Activated CD8-positive, alpha-beta T cell treated with anti-CD3 and anti-CD28 coated beads, Interleukin-2, amount 10 ng/mL, durations not matched to agents 7 days and 5 days (primary cell): ENCODE measurements around the gene DUS4L. TPM values are rescaled to one million over a fixed set of nuclear protein-coding genes. Genes with fewer than 3 reads are reported as not detected.
A peak's percentile ranks its signal among the peaks of the same experiment; 100 is the strongest.
"Not testable (repeated sequence)": the region's sequence is repeated elsewhere in the genome, so short reads cannot be mapped to it uniquely, and the experiment has no call there.

Experiments used
- ATAC-seq: fragments of 150-1000 bp; cut with Tn5 transposase; one replicate; pipeline ENCODE4 v1.10.0; 2021; ENCODE audit warnings: moderate library complexity
- CTCF ChIA-PET: fragments of 350-600 bp; sonication (Branson Sonifier 250); formaldehyde crosslinking; loops from one replicate; lab custom pipeline; 2021; ENCODE audit warnings: antibody characterized with exemption; lab: Charles Lee
- POLR2A ChIA-PET: fragments of 350-600 bp; sonication (Branson Sonifier 250); formaldehyde crosslinking; loops from one replicate; lab custom pipeline; 2021; ENCODE audit warnings: antibody characterized with exemption; lab: Charles Lee
- DNase-seq: peaks from one replicate; pipeline ENCODE4 v3.0.0-alpha.2; 2020
- H3K27ac Mint-ChIP-seq: one replicate; pipeline ENCODE4 v1.8.0; 2021; ENCODE audit warnings: mild to moderate bottlenecking, mixed read lengths
- H3K27me3 Mint-ChIP-seq: one replicate; pipeline ENCODE4 v1.8.0; 2021; ENCODE audit warnings: low read depth, mixed read lengths
- H3K36me3 Mint-ChIP-seq: one replicate; pipeline ENCODE4 v1.8.0; 2021; ENCODE audit warnings: low read depth, mixed read lengths
- H3K4me1 Mint-ChIP-seq: one replicate; pipeline ENCODE4 v1.8.0; 2021; ENCODE audit warnings: low read depth, mixed read lengths
- H3K4me3 Mint-ChIP-seq: one replicate; pipeline ENCODE4 v1.8.0; 2021; ENCODE audit warnings: mild to moderate bottlenecking, mixed read lengths
- H3K9me3 Mint-ChIP-seq: one replicate; pipeline ENCODE4 v1.8.0; 2022; ENCODE audit warnings: mixed read lengths; ENCODE audit not compliant: insufficient read depth
- total RNA-seq, 2 experiments: library from RNA; stranded (reverse); gene quantifications; one replicate each; pipeline ENCODE4 v1.2.3, GENCODE V29; 2021

The DUS4L gene, protein sequence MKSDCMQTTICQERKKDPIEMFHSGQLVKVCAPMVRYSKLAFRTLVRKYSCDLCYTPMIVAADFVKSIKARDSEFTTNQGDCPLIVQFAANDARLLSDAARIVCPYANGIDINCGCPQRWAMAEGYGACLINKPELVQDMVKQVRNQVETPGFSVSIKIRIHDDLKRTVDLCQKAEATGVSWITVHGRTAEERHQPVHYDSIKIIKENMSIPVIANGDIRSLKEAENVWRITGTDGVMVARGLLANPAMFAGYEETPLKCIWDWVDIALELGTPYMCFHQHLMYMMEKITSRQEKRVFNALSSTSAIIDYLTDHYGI
- 10 to 100 TPM; 10.3 to 11.1 TPM for total RNA-seq

DNA sequence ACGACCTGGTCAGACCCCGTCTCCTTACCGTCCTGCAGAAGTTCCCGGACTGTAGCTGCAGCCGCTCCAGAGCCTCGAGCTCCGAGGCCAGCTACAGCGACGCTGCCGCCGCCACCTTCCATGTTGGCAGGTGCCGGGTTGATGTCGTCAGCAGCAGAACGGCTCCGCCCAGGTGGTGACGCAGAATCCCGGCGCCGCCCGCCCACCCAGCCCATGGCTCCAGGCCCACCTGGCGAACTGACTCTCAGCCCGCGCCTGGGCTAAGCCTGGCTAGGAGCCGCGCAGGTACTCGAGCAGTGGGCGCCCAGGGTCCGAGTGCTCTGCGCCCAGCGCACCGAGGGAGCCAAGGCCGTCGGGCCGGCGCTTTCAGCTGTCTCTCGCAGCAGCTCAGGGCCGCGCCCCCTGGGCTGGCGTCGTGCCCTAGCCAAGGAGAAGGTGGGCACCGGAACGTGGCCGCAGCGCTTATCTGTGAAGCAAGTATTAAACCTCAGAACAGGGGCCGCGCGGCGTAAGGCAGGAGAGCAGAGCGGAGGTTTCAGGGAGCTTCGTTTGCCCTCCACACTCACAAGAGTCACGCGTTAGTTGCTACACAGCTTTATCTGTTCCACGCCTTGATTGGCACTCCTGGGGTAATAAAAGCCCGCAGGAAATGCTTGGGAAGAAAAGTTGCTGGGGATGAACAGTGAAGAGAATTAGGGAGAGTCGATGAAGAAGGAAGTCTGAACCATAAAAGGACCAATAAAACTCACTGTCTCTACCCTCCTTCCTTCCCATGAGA lies at the start of gene DUS4L, which contains the start of gene COG5:
Gene DUS4L, plus strand, starts transcription at position 197 of the 778 bp plus-strand sequence. CDS start 3,100 bp downstream, outside the sequence.
Gene COG5, minus strand, starts transcription at position 146 of the 778 bp plus-strand sequence. Its CDS starts 24 bp downstream, at position 122.
- POLR2A ChIA-PET: interaction anchor here (0.7 to 2.5 kb wide), 6 partner anchors 14 to 179 kb away, joined by 3 to 11 read pairs (median 5); partner anchors contain the start of genes BCAP29 and CBLL1
- H3K9me3 Mint-ChIP-seq: no peaks in the 10 kb centered on the region
- CTCF ChIA-PET: interaction anchor here (0.6 to 1.6 kb wide), 10 partner anchors 9 to 396 kb away, joined by 3 to 7 read pairs (median 3); partner anchors contain the start of genes BCAP29 and CBLL1
- peak; percentile 88 for DNase-seq
- H3K4me3 Mint-ChIP-seq: peak within 1 kb of the TSS; percentile 84
- H3K27me3 Mint-ChIP-seq: no peaks in the 10 kb centered on the region
- peaks cover 6% of the 10 kb centered on the region for H3K36me3 Mint-ChIP-seq
- ATAC-seq: peak; percentile 93
- peak within 1 kb of the TSS; percentile 90 for H3K27ac Mint-ChIP-seq
- peaks cover 56% of the 10 kb centered on the region for H3K4me1 Mint-ChIP-seq

DNA sequence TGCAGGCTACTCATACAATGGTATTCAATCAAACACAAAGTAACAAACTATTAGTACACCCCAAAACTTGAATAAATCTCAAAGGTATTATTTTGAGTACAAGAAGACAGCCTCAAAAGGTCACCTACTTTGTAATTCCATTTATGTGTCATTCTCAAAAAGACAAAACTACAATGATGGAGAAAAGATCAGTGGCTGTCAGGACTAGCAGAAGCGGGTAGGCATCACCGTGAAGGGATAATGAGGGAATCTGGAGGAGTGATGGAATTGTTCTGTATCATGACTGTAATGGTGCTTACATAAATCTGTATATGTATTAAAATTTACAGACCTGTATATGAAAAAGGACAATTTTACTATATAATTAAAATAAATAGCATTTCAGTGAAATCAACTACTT lies 37.1 kb upstream of the DUS4L start:
- Mint-ChIP-seq H3K4me3 (no peak overlapping the region), H3K27me3 (no peaks in the 10 kb centered on the region), H3K36me3 (peaks cover 20% of the 10 kb centered on the region), H3K4me1 (no peaks in the 10 kb centered on the region), H3K9me3 (no peaks in the 10 kb centered on the region), H3K27ac (no peak overlapping the region)
- ATAC-seq (no peak), DNase-seq (no peak)
- POLR2A ChIA-PET: no interaction called here
- CTCF ChIA-PET: no interaction called here

DNA sequence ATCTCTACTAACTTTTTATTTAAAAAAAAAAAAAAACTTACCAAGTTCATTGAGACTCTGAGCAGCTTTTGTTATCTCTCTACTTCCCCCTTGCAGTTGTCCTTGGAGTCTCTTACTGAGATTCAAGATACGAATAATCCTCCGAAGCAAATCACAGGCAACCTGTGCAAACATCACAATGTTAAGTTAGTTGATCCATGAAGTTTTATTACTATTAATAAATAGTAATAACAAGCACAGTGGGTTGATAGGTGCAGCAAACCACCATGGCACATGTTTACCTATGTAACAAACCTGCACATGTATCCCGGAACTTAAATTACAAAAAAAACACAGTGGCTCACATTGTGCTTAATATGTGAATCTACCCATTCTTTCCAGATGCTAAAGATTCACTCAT lies 36.6 kb upstream of the DUS4L start:
- Mint-ChIP-seq H3K4me3 (no peak overlapping the region), H3K27ac (no peak overlapping the region), H3K4me1 (no peaks in the 10 kb centered on the region), H3K36me3 (peaks cover 18% of the 10 kb centered on the region), H3K27me3 (no peaks in the 10 kb centered on the region), H3K9me3 (no peaks in the 10 kb centered on the region)
- ATAC-seq (no peak), DNase-seq (no peak)
- ChIA-PET POLR2A (no interaction called here), CTCF (no interaction called here)

DNA sequence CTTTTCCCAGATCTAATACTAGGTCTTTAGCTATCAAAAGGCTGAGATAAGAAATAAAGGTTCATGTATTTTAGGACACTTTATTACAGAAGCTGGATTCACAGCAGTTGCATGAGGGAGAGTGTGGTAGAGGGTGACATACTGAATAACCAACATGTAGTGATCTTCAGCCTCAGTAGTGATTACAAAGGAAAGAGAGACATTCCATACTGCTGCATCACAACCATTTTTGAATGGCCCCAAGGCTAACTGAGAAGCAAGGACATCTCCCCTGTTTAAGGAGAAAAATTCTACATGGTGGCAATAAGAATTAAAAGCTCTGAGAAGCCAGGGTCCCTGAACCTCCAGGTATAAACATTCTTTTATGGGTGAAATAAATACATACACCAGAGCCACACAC lies 35.3 kb upstream of the DUS4L start:
- ChIA-PET POLR2A (no interaction called here), CTCF (no interaction called here)
- Mint-ChIP-seq H3K4me3 (no peak overlapping the region), H3K27ac (no peak overlapping the region), H3K9me3 (no peaks in the 10 kb centered on the region), H3K4me1 (peaks cover 2% of the 10 kb centered on the region), H3K27me3 (no peaks in the 10 kb centered on the region), H3K36me3 (peaks cover 16% of the 10 kb centered on the region)
- DNase-seq (no peak), ATAC-seq (no peak)

DNA sequence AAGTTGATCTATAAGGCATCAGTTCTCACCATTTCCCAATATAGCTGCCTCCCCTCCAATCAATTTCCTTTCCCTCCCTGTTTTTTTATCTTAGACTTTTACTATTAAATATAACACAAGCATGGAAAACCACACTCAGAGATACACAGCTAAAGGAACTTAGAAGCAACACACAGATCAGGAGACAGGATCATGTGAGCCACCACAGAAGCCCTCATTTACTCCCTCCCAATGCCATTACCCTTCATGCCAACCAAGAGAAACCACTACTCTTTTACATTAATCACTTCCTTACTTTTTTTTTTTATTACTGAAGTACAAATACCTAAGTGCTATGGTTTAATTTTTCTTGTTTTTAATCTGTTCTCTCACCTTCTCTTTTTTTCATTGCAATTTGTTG lies 33.0 kb upstream of the DUS4L start:
- no peak for ATAC-seq
- peaks cover 25% of the 10 kb centered on the region for H3K36me3 Mint-ChIP-seq
- CTCF ChIA-PET: no interaction called here
- no peak for DNase-seq
- peaks cover 17% of the 10 kb centered on the region for H3K4me1 Mint-ChIP-seq
- H3K27me3 Mint-ChIP-seq: no peaks in the 10 kb centered on the region
- POLR2A ChIA-PET: no interaction called here
- H3K27ac Mint-ChIP-seq: no peak overlapping the region
- H3K9me3 Mint-ChIP-seq: peaks cover 11% of the 10 kb centered on the region
- H3K4me3 Mint-ChIP-seq: no peak overlapping the region

DNA sequence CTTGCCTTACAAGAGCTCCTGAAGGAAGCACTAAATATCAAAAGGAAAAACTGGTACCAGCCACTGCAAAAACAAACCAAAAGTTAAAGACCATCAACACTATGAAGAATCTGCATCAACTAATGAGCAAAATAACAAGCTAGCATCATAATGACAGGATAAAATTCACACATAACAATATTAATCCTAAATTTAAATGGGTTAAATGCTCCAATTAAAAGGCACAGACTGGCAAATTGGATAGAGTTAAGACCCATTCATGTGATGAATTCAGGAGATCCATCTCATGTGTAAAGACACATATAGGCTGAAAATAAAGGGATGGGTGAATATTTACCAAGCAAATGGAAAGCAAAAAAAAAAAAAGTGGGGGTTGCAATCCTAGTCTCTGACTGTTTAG lies 29.6 kb upstream of the DUS4L start:
- Mint-ChIP-seq H3K4me3 (no peak overlapping the region), H3K27me3 (no peaks in the 10 kb centered on the region), H3K9me3 (peaks cover 11% of the 10 kb centered on the region), H3K27ac (no peak overlapping the region), H3K36me3 (peaks cover 39% of the 10 kb centered on the region), H3K4me1 (peaks cover 17% of the 10 kb centered on the region)
- CTCF ChIA-PET: no interaction called here
- ATAC-seq (no peak), DNase-seq (no peak)
- POLR2A ChIA-PET: no interaction called here

DNA sequence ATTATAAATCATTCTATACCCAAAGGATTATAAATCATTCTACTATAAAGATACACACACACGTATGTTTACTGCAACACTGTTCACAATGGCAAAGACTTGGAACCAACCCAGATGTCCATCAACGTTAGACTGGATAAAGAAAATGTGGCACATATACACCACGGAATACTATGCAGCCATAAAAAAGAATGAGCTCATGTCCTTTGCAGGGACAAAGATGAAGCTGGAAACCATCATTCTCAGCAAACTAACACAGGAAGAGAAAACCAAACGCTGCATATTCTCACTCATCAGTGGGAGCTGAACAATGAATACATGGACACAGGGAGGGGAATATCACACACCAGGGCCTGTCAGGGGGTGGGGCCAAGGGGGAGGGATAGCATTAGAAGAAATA lies 26.5 kb upstream of the DUS4L start:
- ATAC-seq, POLR2A ChIA-PET, H3K27ac Mint-ChIP-seq, CTCF ChIA-PET, DNase-seq, H3K4me3 Mint-ChIP-seq, H3K27me3 Mint-ChIP-seq: not testable (repeated sequence)
- Mint-ChIP-seq H3K36me3 (peaks cover 46% of the 10 kb centered on the region), H3K9me3 (peaks cover 11% of the 10 kb centered on the region), H3K4me1 (peaks cover 17% of the 10 kb centered on the region)

DNA sequence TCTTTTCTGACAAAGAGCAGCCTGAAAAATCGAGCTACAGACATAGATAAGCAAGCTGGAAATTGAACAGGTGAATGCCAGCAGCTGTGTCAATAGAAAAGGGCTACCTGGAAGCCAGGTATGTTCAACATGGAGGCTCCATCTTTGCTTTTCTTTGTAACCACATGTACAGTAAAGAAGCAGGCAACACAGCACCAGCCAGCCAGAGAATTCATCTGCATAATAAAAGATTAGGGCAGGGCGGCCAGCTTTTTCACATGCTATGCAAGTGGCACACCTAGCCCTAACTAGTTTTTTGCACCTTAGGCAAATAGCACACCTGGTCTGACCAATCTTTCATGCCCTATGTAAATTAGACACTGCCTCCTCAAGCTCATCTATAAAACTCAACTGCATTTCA lies 25.8 kb upstream of the DUS4L start:
- ChIA-PET POLR2A (no interaction called here), CTCF (no interaction called here)
- ATAC-seq (no peak), DNase-seq (no peak)
- peaks cover 11% of the 10 kb centered on the region for H3K9me3 Mint-ChIP-seq
- H3K27me3 Mint-ChIP-seq: no peaks in the 10 kb centered on the region
- H3K27ac Mint-ChIP-seq: no peak overlapping the region
- peaks cover 46% of the 10 kb centered on the region for H3K36me3 Mint-ChIP-seq
- H3K4me3 Mint-ChIP-seq: no peak overlapping the region
- H3K4me1 Mint-ChIP-seq: peaks cover 17% of the 10 kb centered on the region

DNA sequence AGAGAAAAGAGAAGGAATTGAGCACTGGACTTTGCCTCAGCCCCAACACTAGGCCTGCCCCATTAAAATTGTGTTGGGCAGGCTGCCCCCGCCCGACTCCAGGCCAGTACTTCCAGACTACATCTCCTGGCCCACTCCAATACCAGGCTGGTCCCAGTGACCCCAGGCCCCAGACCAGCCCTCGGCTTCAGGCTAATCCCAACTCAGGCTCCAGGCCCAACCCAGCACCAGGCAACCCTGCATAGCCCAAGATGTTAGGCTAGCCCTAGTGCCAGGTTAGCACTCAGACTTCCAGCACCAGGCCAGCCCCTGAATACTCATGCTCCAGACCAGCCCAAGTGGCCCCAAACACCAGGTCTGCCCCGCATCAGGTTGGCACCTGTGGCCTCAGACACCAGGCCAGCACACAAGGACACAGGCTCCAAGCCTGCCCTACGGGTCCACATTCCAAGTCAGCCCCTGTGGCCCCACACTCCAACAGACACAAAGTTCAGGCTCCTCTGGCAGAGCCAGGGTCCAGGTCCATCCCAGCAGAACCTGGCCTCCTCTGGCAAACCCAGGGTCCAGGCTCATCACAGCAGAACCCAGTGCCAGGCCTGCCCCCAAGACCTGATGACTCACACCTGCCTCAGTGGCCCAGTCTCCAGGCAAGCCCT lies 20.3 kb upstream of the DUS4L start:
- ChIA-PET POLR2A (no interaction called here), CTCF (no interaction called here)
- Mint-ChIP-seq H3K27ac (no peak overlapping the region), H3K27me3 (no peaks in the 10 kb centered on the region), H3K4me3 (no peak overlapping the region), H3K36me3 (peaks cover 54% of the 10 kb centered on the region), H3K9me3 (peaks cover 10% of the 10 kb centered on the region), H3K4me1 (no peaks in the 10 kb centered on the region)
- no peak for DNase-seq
- ATAC-seq: no peak

DNA sequence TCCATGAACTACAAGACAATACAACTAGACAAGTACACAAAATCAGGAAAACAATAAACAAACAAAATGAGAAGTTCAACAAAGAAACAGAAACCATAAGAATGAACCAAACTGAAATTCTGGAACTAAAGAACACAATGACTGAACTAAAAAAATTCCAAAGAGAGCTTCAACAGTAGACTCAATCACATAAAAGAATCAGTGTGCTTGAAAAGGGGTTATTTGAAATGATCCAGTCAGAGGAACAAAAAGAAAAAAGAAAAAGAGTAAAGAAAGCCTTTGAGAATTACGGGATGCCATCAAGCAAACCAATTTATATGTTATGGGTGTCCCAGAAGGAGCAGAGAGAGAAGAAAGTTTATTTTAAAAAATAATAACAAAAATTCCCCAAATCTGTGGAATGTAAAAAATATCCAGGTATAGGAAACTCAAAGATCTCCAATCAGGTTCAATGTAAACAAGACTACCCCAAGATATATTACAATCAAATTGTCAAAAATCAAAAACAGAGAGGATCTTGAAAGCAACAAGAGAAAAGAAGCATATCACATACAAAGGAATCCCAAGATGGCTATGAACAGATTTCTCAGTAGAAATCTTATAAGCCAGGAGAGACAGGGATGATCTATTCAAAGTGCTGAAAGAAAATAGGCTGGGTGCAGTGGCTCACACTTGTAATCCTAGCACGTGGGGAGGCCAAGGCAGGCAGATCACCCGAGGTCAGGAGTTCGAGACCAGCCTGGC lies 18.8 kb upstream of the DUS4L start:
- Mint-ChIP-seq H3K4me1 (no peaks in the 10 kb centered on the region), H3K9me3 (peaks cover 10% of the 10 kb centered on the region), H3K4me3 (no peak overlapping the region), H3K27ac (no peak overlapping the region), H3K27me3 (no peaks in the 10 kb centered on the region), H3K36me3 (peaks cover 56% of the 10 kb centered on the region)
- CTCF ChIA-PET: no interaction called here
- ATAC-seq (no peak), DNase-seq (no peak)
- POLR2A ChIA-PET: no interaction called here

DNA sequence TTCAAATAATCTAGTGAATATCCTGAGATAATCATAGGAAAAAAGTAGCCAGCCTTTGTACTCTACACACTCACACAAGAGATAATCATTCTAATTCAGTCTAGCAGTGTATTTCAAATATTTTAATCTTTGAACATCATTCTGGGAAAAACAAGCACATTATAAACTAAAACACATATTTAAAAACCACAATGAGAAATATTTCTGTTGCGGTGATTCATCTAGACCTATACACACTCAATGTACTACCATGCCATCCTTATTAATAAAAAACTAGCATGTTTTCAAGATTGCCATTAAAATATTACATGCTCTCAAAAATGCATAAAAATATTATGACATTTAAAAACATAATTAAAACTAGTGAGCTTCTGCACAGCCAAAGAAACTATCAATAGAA lies 11.8 kb upstream of the DUS4L start:
- ChIA-PET CTCF (no interaction called here), POLR2A (no interaction called here)
- H3K4me1 Mint-ChIP-seq: peaks cover 7% of the 10 kb centered on the region

More for the DNA sequence above, 11.8 kb upstream of the DUS4L start:
- no peak overlapping the region for H3K27ac Mint-ChIP-seq
- peaks cover 54% of the 10 kb centered on the region for H3K36me3 Mint-ChIP-seq
- DNase-seq (no peak), ATAC-seq (no peak)
- H3K27me3 Mint-ChIP-seq: no peaks in the 10 kb centered on the region
- no peak overlapping the region for H3K4me3 Mint-ChIP-seq
- H3K9me3 Mint-ChIP-seq: no peaks in the 10 kb centered on the region
